Measurements from ENCODE around the gene ST6GALNAC2.

Gene ST6GALNAC2

GRCh38 chr17:76598004-76598439 lies 12.4 kb upstream of the ST6GALNAC2 start:
- no peak for DNase-seq (ENCODE audit: extremely low read depth, low read depth)
- no peak for TF ChIP-seq CTCF (IDR thresholded peaks at IDR 0.05; ENCODE audit: low read depth, low read length, missing control alignments)
- H3K4me3 ChIP-seq (replicated peaks; ENCODE audit: low read depth, low read length) = no peak overlapping the region

DNA sequence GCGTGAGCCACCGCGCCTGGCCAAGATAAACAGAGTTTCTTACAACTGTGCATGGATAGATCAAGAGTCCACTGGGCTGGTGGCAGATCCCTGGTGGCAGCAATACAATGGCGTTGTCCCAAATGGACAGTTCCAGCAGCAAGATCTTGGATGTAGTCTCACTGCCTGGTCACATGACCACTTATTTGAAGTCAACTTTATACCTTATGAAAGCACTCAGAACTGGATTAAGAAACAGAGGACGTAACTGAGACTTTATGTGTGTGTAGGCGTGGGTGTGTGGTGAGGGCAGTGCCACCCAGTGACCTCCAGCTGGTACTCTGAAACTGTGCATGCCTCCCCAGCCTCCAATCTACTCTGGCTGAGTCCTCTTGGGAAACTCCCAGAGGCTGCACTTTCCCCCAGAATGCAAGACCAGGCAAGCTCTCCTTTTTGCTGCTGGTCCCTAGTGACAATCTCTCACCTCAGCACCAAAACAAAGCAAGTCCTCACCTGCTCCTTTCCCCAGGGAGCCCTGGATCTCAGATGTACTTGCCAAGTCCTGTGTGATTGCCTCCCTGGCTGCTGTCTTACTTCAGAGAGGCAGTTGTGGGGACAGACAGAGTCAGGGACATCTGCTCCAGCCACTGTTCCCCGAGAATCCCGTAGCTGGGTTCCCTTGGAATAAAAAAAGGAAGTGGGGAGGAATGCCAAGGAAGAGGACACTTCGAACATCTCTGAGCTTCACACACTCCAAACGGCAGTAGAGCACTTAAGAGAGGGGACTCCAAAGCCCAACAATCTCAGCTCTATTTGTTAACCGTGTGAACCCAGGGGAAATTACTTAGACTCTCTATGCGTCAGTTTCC lies 11.7 kb upstream of the ST6GALNAC2 start:
- no peak for DNase-seq (ENCODE audit: extremely low read depth, low read depth)
- no peak overlapping the region for H3K4me3 ChIP-seq (replicated peaks; ENCODE audit: low read depth, low read length)
- TF ChIP-seq CTCF (IDR thresholded peaks at IDR 0.05; ENCODE audit: low read depth, low read length, missing control alignments) = no peak

GRCh38 chr17:76594690-76595089 lies 9.0 kb upstream of the ST6GALNAC2 start:
- no peak for TF ChIP-seq CTCF (IDR thresholded peaks at IDR 0.05; ENCODE audit: low read depth, low read length, missing control alignments)
- DNase-seq (ENCODE audit: extremely low read depth, low read depth) = no peak
- no peak overlapping the region for H3K4me3 ChIP-seq (replicated peaks; ENCODE audit: low read depth, low read length)

GRCh38 chr17:76593959-76594358 lies 8.3 kb upstream of the ST6GALNAC2 start:
- TF ChIP-seq CTCF (IDR thresholded peaks at IDR 0.05; ENCODE audit: low read depth, low read length, missing control alignments) = no peak
- no peak for DNase-seq (ENCODE audit: extremely low read depth, low read depth)
- no peak overlapping the region for H3K4me3 ChIP-seq (replicated peaks; ENCODE audit: low read depth, low read length)

DNA sequence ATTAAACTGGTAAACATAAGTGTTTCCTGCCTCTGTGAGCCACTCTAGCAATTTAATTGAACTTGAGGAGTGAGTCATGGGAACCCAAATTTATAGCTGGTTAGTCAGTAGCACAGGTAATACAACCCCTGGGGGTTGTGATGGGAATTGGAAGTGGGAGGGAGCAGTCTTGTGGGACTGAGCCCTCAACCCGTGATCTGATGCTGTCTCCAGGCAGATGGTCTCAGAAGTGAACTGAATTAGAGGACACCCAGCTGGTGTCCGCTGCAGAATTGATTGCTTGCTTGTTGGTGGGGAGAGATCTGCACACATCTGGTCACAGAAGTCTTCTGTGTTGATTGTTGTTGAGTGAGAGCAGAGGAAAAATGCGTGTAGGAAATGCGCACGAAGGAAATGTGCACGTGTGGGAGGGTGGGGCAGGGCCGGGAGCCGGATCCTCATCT lies 7.7 kb upstream of the ST6GALNAC2 start:
- TF ChIP-seq CTCF (IDR thresholded peaks at IDR 0.05; ENCODE audit: low read depth, low read length, missing control alignments) = no peak
- H3K4me3 ChIP-seq (replicated peaks; ENCODE audit: low read depth, low read length) = no peak overlapping the region
- DNase-seq (ENCODE audit: extremely low read depth, low read depth) = peak; percentile 12

- no peak for DNase-seq (ENCODE audit: extremely low read depth, low read depth)
- no peak for TF ChIP-seq CTCF (IDR thresholded peaks at IDR 0.05; ENCODE audit: low read depth, low read length, missing control alignments)
- no peak overlapping the region for H3K4me3 ChIP-seq (replicated peaks; ENCODE audit: low read depth, low read length)
Observed at GRCh38 chr17:76588182-76588581, 2.5 kb upstream of the ST6GALNAC2 start.

All from HFF-Myc (cell line).